ENCODE results near the gene DIP2C.
"Not testable (repeated sequence)": the region's sequence is repeated elsewhere in the genome, so short reads cannot be mapped to it uniquely, and the experiment has no call there.

Gene DIP2C

GRCh38 chr10:323651-324293 lies 365.7 kb downstream of the DIP2C start:
- peak overlapping the region; percentile 19 to 62 for H3K4me3 Mint-ChIP-seq
- H3K27me3 Mint-ChIP-seq = no peaks in the 10 kb centered on the region
- H3K4me1 Mint-ChIP-seq = peaks cover 5 to 13% of the 10 kb centered on the region in 2 donors
- ATAC-seq (replicated peaks) = peak; percentile 97 to 98
- peak overlapping the region; percentile 1 for H3K27ac Mint-ChIP-seq
- no peaks in the 10 kb centered on the region for H3K36me3 Mint-ChIP-seq
- DNase-seq = peak; percentile 51
- no peaks in the 10 kb centered on the region for H3K9me3 Mint-ChIP-seq

- not testable (repeated sequence) for DNase-seq; ATAC-seq (replicated peaks); H3K9me3 Mint-ChIP-seq; H3K36me3 Mint-ChIP-seq; H3K27ac Mint-ChIP-seq; H3K4me3 Mint-ChIP-seq; H3K27me3 Mint-ChIP-seq
- peaks cover 7 to 16% of the 10 kb centered on the region in 2 donors for H3K4me1 Mint-ChIP-seq
Observed at GRCh38 chr10:323046-323445, 366.4 kb downstream of the DIP2C start.

- Mint-ChIP-seq H3K27me3 (no peaks in the 10 kb centered on the region), H3K9me3 (no peaks in the 10 kb centered on the region), H3K27ac (no peak overlapping the region), H3K36me3 (no peaks in the 10 kb centered on the region), H3K4me3 (no peak overlapping the region), H3K4me1 (peaks cover 23 to 38% of the 10 kb centered on the region in 2 donors)
- ATAC-seq (replicated peaks) (no peak), DNase-seq (no peak)
Observed at GRCh38 chr10:320771-321170, 368.7 kb downstream of the DIP2C start.

- no peak overlapping the region for H3K4me3 Mint-ChIP-seq
- no peak overlapping the region for H3K27ac Mint-ChIP-seq
- peaks cover 38 to 42% of the 10 kb centered on the region in 2 donors for H3K4me1 Mint-ChIP-seq
- H3K27me3 Mint-ChIP-seq = no peaks in the 10 kb centered on the region
- ATAC-seq (replicated peaks) (no peak), DNase-seq (no peak)
- H3K9me3 Mint-ChIP-seq = no peaks in the 10 kb centered on the region
- no peaks in the 10 kb centered on the region for H3K36me3 Mint-ChIP-seq
Observed at GRCh38 chr10:317926-318325, 371.5 kb downstream of the DIP2C start.

GRCh38 chr10:317271-317769 lies 372.1 kb downstream of the DIP2C start:
- H3K27ac Mint-ChIP-seq = peak overlapping the region; percentile 94
- peak overlapping the region; percentile 76 to 80 for H3K4me3 Mint-ChIP-seq
- H3K9me3 Mint-ChIP-seq = no peaks in the 10 kb centered on the region
- H3K4me1 Mint-ChIP-seq = peaks cover 42 to 44% of the 10 kb centered on the region in 2 donors
- H3K36me3 Mint-ChIP-seq = no peaks in the 10 kb centered on the region
- DNase-seq = peak; percentile 78
- no peaks in the 10 kb centered on the region for H3K27me3 Mint-ChIP-seq
- ATAC-seq (replicated peaks) = peak; percentile 99 to 100

- no peak overlapping the region for H3K27ac Mint-ChIP-seq
Observed at GRCh38 chr10:316390-316789, 373.1 kb downstream of the DIP2C start.

GRCh38 chr10:314871-315270 lies 374.6 kb downstream of the DIP2C start:
- H3K4me1 Mint-ChIP-seq = peaks cover 56 to 59% of the 10 kb centered on the region in 2 donors
- no peak for ATAC-seq (replicated peaks)
- H3K36me3 Mint-ChIP-seq = no peaks in the 10 kb centered on the region

More at GRCh38 chr10:316390-316789, 373.1 kb downstream of the DIP2C start:
- Mint-ChIP-seq H3K9me3 (no peaks in the 10 kb centered on the region), H3K27me3 (no peaks in the 10 kb centered on the region), H3K4me3 (no peak overlapping the region), H3K36me3 (no peaks in the 10 kb centered on the region), H3K4me1 (peaks cover 51 to 52% of the 10 kb centered on the region in 2 donors)
- DNase-seq (no peak), ATAC-seq (replicated peaks) (no peak)

GRCh38 chr10:314381-314780 lies 375.1 kb downstream of the DIP2C start:
- DNase-seq = no peak
- H3K4me1 Mint-ChIP-seq = peaks cover 57 to 60% of the 10 kb centered on the region in 2 donors
- ATAC-seq (replicated peaks) = no peak
- H3K27ac Mint-ChIP-seq = peak overlapping the region; percentile 48
- no peaks in the 10 kb centered on the region for H3K36me3 Mint-ChIP-seq
- no peaks in the 10 kb centered on the region for H3K27me3 Mint-ChIP-seq
- H3K4me3 Mint-ChIP-seq = no peak overlapping the region
- no peaks in the 10 kb centered on the region for H3K9me3 Mint-ChIP-seq

More at GRCh38 chr10:314871-315270, 374.6 kb downstream of the DIP2C start:
- Mint-ChIP-seq H3K9me3 (no peaks in the 10 kb centered on the region), H3K27me3 (no peaks in the 10 kb centered on the region), H3K27ac (no peak overlapping the region), H3K4me3 (no peak overlapping the region)
- DNase-seq = no peak

GRCh38 chr10:311901-312665 lies 377.4 kb downstream of the DIP2C start:
- DNase-seq (peak; percentile 29), ATAC-seq (replicated peaks) (peak; percentile 68 to 81)
- Mint-ChIP-seq H3K27ac (peak overlapping the region; percentile 92), H3K9me3 (no peaks in the 10 kb centered on the region), H3K4me3 (peak overlapping the region; percentile 60 to 67), H3K27me3 (no peaks in the 10 kb centered on the region), H3K36me3 (no peaks in the 10 kb centered on the region), H3K4me1 (peaks cover 65 to 67% of the 10 kb centered on the region in 2 donors)

GRCh38 chr10:310976-311639 lies 378.4 kb downstream of the DIP2C start:
- Mint-ChIP-seq H3K27ac (peak overlapping the region; percentile 92), H3K4me1 (peaks cover 67 to 69% of the 10 kb centered on the region in 2 donors), H3K4me3 (peak overlapping the region; percentile 60 to 67), H3K36me3 (no peaks in the 10 kb centered on the region), H3K27me3 (no peaks in the 10 kb centered on the region), H3K9me3 (no peaks in the 10 kb centered on the region)
- DNase-seq = no peak
- ATAC-seq (replicated peaks) = no peak

- no peaks in the 10 kb centered on the region for H3K36me3 Mint-ChIP-seq
- no peak overlapping the region for H3K27ac Mint-ChIP-seq
- H3K9me3 Mint-ChIP-seq = no peaks in the 10 kb centered on the region
- H3K4me1 Mint-ChIP-seq = peaks cover 65 to 68% of the 10 kb centered on the region in 2 donors
- H3K4me3 Mint-ChIP-seq = no peak overlapping the region
- DNase-seq (no peak), ATAC-seq (replicated peaks) (no peak)
- no peaks in the 10 kb centered on the region for H3K27me3 Mint-ChIP-seq
Observed at GRCh38 chr10:310371-310770, 379.1 kb downstream of the DIP2C start.

GRCh38 chr10:308572-309085 lies 380.8 kb downstream of the DIP2C start:
- DNase-seq (no peak), ATAC-seq (replicated peaks) (no peak)
- H3K4me3 Mint-ChIP-seq = no peak overlapping the region
- H3K27ac Mint-ChIP-seq = peak overlapping the region; percentile 88
- H3K36me3 Mint-ChIP-seq = no peaks in the 10 kb centered on the region
- H3K27me3 Mint-ChIP-seq = no peaks in the 10 kb centered on the region
- peaks cover 59 to 64% of the 10 kb centered on the region in 2 donors for H3K4me1 Mint-ChIP-seq
- no peaks in the 10 kb centered on the region for H3K9me3 Mint-ChIP-seq

- DNase-seq (no peak), ATAC-seq (replicated peaks) (peak in 1 of 2 donors; percentile 54)
- H3K4me3 Mint-ChIP-seq = peak overlapping the region in 1 of 2 donors; percentile 67
- H3K9me3 Mint-ChIP-seq = no peaks in the 10 kb centered on the region
- no peaks in the 10 kb centered on the region for H3K36me3 Mint-ChIP-seq
- no peaks in the 10 kb centered on the region for H3K27me3 Mint-ChIP-seq
- peak overlapping the region; percentile 88 for H3K27ac Mint-ChIP-seq
- H3K4me1 Mint-ChIP-seq = peaks cover 59 to 61% of the 10 kb centered on the region in 2 donors
Observed at GRCh38 chr10:308101-308500, 381.4 kb downstream of the DIP2C start.

- Mint-ChIP-seq H3K4me1 (peaks cover 58 to 59% of the 10 kb centered on the region in 2 donors), H3K9me3 (no peaks in the 10 kb centered on the region), H3K27ac (peak overlapping the region; percentile 90), H3K27me3 (no peaks in the 10 kb centered on the region), H3K36me3 (no peaks in the 10 kb centered on the region), H3K4me3 (peak overlapping the region in 1 of 2 donors; percentile 67)
- no peak for DNase-seq
- ATAC-seq (replicated peaks) = no peak
Observed at GRCh38 chr10:307659-308058, 381.8 kb downstream of the DIP2C start.
